HG03139 (cell line): ENCODE results near the gene RAPGEF5.
A peak's percentile ranks its signal among the peaks of the same experiment; 100 is the strongest.

Source experiments
- ATAC-seq: cut with Tn5 transposase; IDR thresholded peaks from one replicate; pipeline ENCODE4 v1.9.1; 2021; ENCODE audit not compliant: unreplicated experiment

Gene RAPGEF5

DNA sequence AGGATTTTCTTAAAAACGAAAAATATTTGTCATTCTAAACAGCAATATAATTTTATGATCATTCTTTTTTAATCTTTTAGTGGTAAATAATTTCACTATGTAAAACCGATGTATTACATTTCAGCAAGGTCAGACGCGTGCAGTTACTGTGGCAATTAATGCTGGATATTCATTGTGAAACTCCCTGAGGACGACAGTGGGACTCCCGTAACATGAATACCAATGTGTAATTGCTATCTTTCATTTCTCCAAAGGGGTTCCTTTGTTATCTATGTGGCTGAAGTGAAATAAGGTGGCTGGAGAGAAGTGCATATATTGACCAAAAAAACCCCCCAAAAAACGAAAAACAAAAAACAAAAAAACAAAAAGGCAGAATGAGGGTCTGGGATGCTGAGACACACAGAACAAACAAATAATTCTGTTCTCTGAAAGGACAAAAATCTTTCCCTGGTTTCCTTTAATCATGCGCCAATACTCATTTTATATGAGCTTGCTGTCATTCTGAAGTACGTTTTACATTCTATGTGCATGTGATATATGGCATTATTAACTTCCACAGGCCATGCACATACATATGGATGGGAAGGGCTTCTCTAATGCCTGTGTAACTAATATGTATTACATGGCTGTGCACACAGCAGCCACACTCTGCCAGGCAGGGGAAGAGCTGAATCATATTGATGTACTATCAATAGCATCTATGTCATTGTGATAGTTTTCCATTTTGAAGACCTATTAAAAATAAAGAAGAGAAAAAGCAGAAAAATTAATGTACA lies 161.4 kb downstream of the RAPGEF5 start:
- no peak for ATAC-seq

DNA sequence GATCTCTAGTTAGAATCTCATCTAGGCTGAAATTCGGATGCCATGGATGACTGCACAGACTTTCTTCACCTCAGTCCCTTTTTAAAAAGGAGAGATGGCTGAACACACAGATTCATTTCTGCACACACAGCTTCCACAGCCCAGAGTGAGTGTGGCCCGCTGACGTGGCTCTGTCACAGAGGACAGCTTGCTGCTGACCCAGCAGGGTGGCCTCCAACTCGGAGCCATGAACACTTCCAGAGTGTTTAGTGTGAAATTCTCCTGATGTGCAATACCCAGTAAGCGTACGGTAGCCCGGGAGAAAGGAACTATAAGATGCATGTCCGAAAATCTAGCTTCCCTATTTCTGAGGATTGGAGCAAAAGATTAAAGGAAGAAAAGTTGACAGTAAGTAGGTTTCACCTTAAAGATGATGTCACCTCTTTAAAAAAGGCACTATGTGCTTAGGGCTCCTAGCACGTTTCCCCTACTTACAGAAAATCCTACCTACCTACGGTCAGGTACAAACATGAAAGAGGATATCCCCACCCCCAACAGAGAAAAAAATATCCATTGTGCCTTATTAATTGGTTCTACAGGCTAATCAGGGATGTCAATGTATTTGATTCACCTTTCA lies 162.2 kb downstream of the RAPGEF5 start:
- no peak for ATAC-seq

DNA sequence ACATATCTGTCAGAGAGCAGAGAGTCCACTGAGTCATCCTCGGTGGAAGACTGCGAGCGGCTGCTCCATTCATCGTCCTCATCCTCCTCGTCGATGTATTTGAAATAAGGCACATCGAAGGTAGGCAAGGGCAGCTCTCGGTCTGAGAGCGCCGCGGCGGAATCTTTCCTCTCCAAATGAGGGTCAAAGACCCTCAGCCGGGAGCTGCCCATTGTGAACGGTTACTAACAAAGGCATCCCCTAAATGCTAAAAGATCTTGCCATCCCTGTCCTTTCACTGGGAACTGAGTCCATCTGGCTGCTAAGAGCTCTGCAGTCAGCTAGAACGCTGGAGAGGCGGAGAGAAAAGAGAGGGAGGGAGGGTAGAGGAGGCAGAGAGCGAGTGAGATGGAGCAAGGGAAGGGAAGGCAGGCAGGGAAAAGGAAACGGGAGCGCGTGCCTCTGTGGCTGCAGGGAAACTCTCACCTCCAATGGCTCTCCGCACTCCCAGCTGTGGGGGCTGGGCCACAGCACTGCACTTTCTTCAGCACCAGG lies 163.4 kb downstream of the RAPGEF5 start:
- no peak for ATAC-seq

DNA sequence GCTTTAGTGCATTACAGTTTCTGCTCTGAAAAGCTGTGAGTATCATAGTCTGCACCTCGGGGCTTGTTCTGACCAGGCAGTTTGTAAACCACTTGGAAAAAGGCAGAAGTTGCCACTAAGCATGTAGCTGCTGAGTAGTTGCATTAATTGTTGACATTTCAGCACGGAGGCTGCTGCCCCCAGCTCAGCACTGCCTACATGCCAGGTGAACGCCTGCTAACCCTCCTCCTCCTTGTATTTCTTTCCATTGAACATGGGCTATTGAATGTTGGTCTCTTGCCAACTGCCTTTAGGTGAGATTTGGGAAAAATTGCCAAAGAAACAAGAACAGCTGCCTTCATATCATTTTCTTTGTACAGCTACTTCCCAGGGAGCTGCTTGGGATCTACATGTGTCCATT lies 164.2 kb downstream of the RAPGEF5 start:
- no peak for ATAC-seq

DNA sequence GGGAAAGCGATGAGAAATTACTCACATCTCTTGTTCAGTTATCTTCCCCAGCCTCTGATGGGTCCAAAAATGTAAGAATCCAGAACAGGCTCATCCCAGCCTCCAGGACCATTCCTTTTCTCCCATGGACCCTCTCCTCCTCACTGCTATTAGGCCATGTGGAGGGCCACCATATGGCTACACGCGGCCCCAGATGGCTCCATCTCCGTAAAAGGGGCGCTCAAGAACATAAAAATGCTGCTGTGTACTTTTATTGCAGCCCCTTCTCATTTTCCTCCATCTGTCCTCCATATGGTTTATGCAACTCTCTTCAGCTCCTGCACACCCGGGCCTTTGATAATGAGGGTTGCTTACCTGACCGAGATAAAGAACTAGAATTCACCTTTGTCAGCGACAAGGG lies 166.2 kb downstream of the RAPGEF5 start:
- ATAC-seq, result no peak

DNA sequence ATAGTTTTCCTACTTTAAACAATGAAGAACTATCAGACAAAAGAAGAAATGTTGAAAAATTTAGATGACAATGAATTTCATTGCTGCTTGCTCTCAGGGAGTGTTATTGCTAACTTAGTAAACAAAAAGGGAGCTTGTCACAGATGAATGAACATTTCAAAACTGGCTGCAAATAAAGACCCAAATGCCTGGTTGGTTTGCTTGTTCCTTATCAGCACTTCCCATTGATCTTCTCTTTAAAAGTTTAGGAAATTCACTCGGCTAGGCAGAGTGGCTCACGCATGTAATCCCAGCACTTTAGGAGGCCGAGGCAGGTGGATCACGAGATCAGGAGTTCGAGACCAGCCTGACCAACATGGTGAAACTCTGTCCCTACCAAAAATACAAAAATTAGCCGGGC lies 167.2 kb downstream of the RAPGEF5 start:
- ATAC-seq, result no peak

DNA sequence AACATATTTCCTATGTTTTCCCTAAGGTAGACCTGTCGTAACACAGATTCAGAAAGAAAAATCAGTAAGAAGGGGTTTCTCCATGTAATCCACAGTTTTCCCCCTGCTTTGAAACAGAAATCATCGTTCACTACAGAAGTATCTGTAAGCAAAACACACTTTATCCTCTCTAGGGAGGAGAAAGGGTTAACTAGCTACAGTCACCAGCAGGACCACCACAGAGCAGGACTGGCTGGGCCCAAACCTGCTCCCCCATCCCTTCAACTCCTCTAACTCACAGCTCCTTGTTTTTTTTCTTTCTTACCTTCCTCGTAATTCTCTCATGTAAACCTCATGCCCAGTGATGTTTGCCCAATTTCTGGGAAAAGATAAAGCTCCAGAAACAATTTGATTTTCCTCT lies 167.7 kb downstream of the RAPGEF5 start:
- no peak for ATAC-seq

DNA sequence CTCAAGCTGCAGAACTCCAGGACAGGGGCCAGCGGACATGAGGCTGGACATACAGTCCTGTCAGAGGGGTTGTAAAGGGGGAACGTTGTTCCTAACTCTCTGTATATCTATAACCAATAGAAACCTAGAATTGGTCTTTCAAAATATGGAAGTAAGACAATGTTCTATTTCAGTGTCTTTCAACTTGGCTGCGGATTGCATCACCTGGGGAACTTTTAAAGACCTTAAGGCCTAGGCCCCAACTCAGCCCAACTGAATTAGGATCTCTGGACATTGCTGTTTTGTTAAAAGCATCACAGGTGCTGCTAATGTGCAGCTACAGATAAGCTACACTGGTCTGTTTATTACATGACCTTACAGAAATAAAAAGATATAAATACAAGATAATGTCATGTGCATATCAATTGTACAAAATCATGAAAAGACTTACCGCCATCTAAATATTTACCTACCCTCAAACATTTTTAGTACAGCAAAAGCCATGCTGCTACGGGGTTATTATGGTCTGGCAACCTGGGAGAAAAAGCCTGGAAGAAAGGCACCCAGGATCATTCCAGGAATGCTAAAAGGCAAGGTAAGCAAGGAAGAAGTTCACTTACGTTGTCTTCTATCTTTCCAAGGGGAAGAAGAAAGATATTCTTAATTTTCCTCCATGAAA lies 169.1 kb downstream of the RAPGEF5 start:
- no peak for ATAC-seq

DNA sequence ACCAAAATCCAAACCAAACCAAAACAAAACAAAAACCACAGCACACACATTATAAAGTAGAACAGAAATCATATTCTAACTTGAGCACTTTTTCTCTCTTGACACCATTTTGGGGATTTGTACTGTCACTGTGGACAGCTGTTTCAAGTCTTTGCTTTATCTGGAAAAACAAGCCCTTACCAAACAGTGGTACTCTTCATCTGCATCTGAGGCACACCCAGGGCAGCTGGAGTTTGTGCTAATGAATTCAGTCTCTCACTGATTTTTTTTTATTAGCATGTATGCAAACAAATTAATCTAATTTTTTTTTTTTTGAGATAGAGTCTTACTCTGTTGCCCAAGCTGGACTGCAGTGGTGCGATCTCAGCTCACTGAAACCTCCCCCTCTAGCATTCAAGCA lies 171.4 kb downstream of the RAPGEF5 start:
- ATAC-seq, result no peak

DNA sequence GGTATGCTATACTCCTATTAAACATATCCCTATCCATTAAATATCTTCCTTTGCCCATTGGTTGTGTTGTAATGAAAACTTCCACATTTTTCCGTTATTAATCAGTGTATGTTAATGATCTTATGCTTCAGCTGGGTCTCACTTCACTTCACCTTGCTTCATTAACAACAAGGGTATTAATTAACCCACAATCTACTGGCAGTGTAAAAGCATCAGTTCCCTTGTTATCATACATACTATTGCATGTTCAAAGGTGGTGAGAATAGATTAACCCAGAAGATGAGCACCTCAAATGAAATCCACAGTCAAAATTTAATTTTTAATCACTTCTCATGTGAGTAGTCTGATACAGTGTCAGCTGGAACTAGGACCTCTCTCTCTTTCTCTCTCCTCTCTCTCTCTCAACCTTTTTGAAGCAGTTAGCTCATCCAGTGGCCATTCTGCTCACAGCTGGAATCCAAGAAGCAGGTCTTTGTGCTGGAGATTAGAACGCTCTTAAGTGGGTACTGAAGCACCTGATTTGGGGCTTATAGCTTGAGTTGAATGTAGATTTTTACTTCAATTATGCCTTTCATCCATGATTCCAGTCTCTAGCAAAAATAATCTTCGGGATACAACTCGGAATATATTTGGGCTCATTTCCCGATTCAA lies 172.3 kb downstream of the RAPGEF5 start:
- ATAC-seq, result peak; percentile 40

DNA sequence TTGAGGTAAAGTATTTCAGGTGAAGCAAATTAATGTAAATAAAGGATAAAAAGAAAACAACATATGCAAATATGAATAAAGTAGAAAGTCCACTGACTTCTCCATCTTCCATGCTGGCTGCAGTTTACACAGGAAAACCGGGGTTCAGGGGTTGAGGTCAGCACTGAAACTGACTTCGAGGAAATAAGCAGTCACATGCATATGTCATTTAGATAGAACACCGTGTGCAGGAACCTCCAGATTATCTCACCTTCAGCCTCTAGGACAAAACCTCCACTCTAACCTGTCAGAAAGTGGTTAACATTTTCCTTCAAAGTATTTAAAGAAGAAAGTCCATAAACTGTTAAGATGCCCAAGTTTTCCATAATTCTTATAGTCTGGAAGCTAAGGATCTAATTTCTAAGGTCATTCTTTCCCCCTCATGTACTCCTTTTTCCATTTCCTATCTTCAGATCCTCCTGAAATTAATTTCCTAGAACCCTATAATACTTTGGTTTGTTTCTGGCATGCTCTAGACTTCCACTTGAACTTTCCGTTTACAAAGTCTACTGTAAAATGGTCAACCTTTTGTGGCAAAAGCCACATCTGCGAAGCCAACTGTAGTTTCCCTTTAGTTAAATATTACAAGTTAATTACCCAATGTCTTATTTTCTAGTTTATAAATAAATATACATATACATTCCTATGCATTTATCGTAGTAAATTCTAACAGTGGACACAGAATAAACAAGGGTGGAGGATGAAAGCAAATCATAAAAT lies 173.3 kb downstream of the RAPGEF5 start:
- no peak for ATAC-seq

DNA sequence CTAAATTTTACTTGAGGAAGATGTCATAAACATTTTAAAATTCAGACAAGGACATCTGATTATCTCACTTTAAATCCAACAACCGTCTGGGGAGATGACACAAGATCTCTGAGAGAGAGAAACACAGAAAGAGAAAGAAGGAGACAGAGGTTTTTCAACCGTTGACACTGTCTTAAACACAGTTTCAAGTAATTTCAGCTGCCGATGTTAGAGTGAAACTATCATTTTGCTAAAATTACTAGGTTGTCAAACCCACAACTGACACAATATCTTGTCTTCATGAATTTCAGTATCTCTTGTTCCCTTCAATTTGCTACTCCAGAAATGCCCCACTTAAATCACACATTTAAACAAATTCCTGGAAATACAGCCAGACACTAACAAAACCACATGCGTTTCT lies 174.8 kb downstream of the RAPGEF5 start:
- ATAC-seq, result no peak

DNA sequence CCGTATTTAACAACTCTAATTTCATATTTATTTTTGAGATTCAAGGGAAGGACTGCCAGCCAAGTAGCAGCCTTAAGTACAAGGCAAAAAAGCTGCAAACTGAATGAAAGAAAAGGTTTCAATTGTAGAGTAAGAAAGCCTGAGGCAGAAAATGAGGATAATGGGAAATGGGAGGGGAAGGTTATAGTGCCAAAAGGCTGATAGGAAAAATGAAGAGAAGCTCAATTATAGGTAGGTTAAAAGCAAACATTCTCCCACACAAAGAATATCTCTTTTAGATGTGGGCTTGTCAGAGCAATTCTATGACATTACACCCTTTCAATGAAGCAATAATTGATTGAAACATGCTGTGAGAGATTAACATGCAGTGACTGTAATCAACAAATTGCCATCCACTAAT lies 175.3 kb downstream of the RAPGEF5 start:
- no peak for ATAC-seq

DNA sequence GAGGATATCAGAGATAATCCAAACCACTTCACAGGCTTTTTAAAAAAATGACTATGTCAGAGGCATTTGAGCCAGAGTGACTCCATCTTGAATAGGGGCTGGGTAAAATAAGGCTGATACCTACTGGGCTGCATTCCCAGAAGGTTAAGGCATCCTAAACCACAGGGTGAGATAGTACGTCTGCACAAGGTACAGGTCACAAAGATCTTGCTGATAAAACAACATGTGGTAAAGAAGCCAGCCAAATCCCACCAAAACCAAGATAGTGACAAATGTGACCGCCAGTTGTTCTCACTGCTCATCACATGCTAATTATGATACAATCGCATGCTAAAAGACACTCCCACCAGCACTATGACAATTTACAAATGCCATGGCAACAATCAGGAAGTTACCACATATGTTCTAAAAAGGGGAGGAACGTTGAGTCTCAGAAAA lies 177.5 kb downstream of the RAPGEF5 start:
- ATAC-seq, result no peak

DNA sequence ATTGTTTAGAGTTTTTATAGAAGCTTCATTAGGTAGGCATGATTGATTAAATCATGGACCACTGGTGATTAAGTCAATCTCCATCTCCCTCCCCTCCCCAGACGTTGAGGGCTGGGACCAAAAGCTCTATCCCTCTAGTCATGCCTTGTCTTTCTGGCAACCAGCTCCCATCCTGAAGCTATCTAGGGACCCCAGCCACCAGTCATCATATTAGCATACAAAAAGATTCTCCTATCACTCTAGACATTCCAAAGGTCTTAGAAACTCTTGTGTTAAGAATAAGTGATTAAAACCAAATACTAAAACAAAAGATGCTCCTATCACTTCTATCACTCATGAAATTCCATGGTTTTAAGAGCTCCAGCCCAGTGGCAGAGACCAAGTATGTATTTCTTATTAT lies 178.2 kb downstream of the RAPGEF5 start:
- no peak for ATAC-seq

DNA sequence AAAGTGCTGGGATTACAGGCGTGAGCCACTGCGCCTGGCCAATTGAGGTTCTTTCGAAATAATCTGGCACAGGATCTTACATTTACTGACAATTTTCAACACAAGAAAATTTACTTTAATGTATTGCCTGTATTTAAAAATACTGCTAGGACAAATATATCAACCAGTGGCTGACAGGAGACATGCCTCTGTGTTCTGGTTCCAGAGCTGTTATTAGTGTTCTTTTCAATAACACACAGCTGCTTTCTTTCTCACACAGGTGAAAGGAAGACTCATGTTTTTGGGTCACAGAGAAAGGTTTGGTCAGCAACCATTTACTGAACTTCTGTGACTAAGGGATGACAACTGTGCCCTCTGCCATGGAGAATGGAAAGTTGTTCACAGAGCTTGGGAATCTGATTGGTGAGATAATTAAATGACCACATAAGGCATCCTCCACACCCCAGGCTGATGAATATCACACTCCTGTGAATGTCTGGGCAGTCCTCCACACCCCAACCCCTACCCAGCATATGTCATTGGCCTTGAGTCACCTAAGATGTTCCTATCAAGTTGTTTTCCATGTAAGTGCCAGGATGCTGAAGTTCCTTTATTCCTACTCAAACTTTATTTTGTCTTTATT lies 180.1 kb downstream of the RAPGEF5 start:
- no peak for ATAC-seq

DNA sequence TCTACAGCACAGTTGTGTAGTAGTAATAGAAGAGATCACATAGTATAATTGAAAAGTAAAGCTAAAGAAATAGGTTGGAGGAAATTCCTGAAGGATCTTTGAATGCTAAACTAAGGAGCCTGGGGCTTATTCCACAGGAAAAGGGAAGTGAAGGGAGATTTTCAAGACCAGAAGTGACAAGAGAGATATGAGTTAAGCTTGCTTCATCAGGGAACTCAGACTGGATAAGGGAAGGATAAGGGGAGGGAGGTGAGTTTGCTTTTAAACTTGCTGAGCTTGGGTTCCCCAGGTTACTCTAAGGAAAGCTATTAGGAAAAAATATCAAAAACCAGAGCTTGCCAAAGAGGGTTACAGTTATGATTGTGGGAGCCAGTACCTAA lies 182.4 kb downstream of the RAPGEF5 start:
- no peak for ATAC-seq

DNA sequence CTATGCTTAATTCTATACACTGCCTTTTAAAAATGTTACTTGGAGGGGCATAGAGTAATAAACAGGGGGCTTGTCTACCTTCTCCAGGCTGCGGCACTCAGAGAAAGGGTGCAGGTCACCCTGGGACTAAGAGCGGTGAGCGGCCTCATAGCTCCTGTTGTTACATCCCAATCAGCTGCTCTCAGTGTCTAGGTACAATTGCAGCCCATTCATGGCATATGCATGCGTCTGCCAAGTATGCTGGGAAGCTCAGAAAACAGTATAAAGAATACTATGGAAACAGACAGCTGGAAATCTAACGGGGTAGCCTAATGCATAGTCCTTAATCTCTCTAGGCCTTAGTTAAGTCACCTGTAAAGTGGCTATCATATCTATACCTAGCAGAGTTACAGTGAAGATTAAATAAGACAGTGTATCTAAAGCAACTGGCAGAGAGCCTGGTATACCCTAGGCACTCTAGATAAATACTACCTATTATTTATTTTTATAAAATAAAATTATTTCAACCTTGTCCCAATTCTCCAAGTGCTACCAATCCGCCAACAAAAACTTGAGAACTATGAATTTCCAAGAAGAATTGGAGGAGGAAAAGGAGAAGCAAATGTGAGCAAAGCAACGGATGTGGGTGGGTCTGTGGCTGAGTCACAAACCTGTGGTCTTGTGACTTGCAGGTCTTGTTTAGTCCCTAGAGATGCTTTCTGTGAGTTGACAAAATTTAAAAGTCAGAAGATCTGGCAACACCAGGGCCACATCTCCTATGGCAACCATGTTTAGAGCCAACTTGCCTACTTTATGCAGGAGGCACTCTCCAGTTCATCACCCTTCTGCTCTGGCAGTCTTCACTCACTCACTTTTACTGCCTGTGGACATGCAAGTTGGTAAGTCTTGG lies 183.0 kb downstream of the RAPGEF5 start:
- peak; percentile 95 for ATAC-seq

DNA sequence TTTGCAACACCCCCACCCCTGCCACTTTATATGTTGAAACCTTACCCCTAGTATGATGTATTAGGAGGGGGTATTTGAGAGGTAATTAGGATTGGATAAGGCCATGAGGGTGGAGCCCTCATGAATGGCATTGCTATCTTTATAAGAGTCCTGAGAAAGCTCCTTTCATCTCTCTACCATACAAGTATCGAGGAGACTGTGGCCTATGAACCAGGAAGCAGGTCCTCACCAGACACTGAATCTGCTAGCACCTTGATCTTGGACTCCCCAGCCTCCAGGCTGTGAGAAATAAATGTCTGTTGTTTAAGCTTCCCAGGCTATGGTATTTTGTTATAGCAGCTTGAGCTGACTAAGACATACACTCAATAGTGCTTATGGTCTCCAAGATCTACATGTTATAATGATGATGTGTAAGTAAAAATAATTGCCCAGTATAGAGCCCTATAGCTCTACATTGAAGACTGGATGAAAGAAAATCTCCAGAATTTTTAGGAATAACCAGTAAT lies 188.8 kb downstream of the RAPGEF5 start:
- ATAC-seq, result no peak
